ENCODE measurements around the gene TRIM24. TPM values are rescaled to one million over a fixed set of nuclear protein-coding genes. Genes with fewer than 3 reads are reported as not detected.

The TRIM24 gene
- total RNA-seq, 2 experiments from 2014 or later: 17.5 to 26.8 TPM

GRCh38 chr7:138564365-138564764 lies 104.3 kb downstream of the TRIM24 start:
- H3K9me3 ChIP-seq (ENCODE audit: low read length): peaks cover 18% of the 10 kb centered on the region; the same call in 1 of the 2 replicates
- H4K20me1 ChIP-seq (ENCODE audit: insufficient read depth, low read length): no peaks in the 10 kb centered on the region
- intact Hi-C loops (cut with micrococcal nuclease; ENCODE audit: unreplicated experiment): no loop called here
- no peak for DNase-seq (ENCODE audit: low spot score)
- no TSS peak for BruUV-seq (replicated peaks)
- CTCF ChIA-PET (ENCODE audit: unreplicated experiment): no interaction called here
- peaks cover 87% of the 10 kb centered on the region for H3K36me3 ChIP-seq (ENCODE audit: insufficient read depth, low read length)
- POLR2A ChIA-PET: no interaction called here
- H3K4me3 ChIP-seq (ENCODE audit: low read depth, low read length, poor library complexity, severe bottlenecking): no peak overlapping the region
- no peaks in the 10 kb centered on the region for H3K9me2 ChIP-seq (ENCODE audit: insufficient read depth, low read length)
- no peak overlapping the region for H3K4me2 ChIP-seq (ENCODE audit: low read length)
- H3K27ac ChIP-seq (ENCODE audit: low read depth, low read length, poor library complexity, severe bottlenecking): no peak overlapping the region
- no peaks in the 10 kb centered on the region for H3K79me2 ChIP-seq (ENCODE audit: insufficient read depth, low read depth, low read length)
- no peak overlapping the region for H2AFZ ChIP-seq (ENCODE audit: low read length)
- no peaks in the 10 kb centered on the region for H3K4me1 ChIP-seq (ENCODE audit: insufficient read depth, low read length, poor library complexity, severe bottlenecking)
- no peak for TF ChIP-seq CTCF (conservative IDR thresholded peaks at IDR 0.05; ENCODE audit: low read length)
- no peak for TF ChIP-seq EZH2phosphoT487 (IDR thresholded peaks at IDR 0.05; ENCODE audit: borderline replicate concordance, low read depth, low read length)

GRCh38 chr7:138565071-138565450 lies 105.0 kb downstream of the TRIM24 start:
- H3K9me3 ChIP-seq (ENCODE audit: low read length): peaks cover 18% of the 10 kb centered on the region; the same call in 1 of the 2 replicates
- DNase-seq (ENCODE audit: low spot score): no peak
- H3K4me2 ChIP-seq (ENCODE audit: low read length): no peak overlapping the region
- ChIA-PET POLR2A (no interaction called here), CTCF (ENCODE audit: unreplicated experiment) (no interaction called here)
- no peak overlapping the region for H2AFZ ChIP-seq (ENCODE audit: low read length)
- H3K9me2 ChIP-seq (ENCODE audit: insufficient read depth, low read length): no peaks in the 10 kb centered on the region
- H3K79me2 ChIP-seq (ENCODE audit: insufficient read depth, low read depth, low read length): no peaks in the 10 kb centered on the region
- H3K4me3 ChIP-seq (ENCODE audit: low read depth, low read length, poor library complexity, severe bottlenecking): no peak overlapping the region
- intact Hi-C loops (cut with micrococcal nuclease; ENCODE audit: unreplicated experiment): loop anchor here (5.0 kb wide), 1 partner anchor 103 kb away; the partner anchor contains the start of gene TRIM24
- BruUV-seq (replicated peaks): no TSS peak
- H3K4me1 ChIP-seq (ENCODE audit: insufficient read depth, low read length, poor library complexity, severe bottlenecking): no peaks in the 10 kb centered on the region
- TF ChIP-seq EZH2phosphoT487 (IDR thresholded peaks at IDR 0.05; ENCODE audit: borderline replicate concordance, low read depth, low read length) (no peak), CTCF (conservative IDR thresholded peaks at IDR 0.05; ENCODE audit: low read length) (no peak)
- H3K27ac ChIP-seq (ENCODE audit: low read depth, low read length, poor library complexity, severe bottlenecking): no peak overlapping the region
- H3K36me3 ChIP-seq (ENCODE audit: insufficient read depth, low read length): peaks cover 87% of the 10 kb centered on the region
- no peaks in the 10 kb centered on the region for H4K20me1 ChIP-seq (ENCODE audit: insufficient read depth, low read length)

GRCh38 chr7:138565451-138566114 lies 105.5 kb downstream of the TRIM24 start:
- intact Hi-C loops (cut with micrococcal nuclease; ENCODE audit: unreplicated experiment): loop anchor here (5.0 kb wide), 1 partner anchor 103 kb away; the partner anchor contains the start of gene TRIM24
- ChIA-PET CTCF (ENCODE audit: unreplicated experiment) (no interaction called here), POLR2A (no interaction called here)
- DNase-seq (ENCODE audit: low spot score): peak; percentile 29
- Histone ChIP-seq H4K20me1 (ENCODE audit: insufficient read depth, low read length) (no peaks in the 10 kb centered on the region), H2AFZ (ENCODE audit: low read length) (no peak overlapping the region), H3K9me3 (ENCODE audit: low read length) (peaks cover 18% of the 10 kb centered on the region; the same call in 1 of the 2 replicates), H3K4me3 (ENCODE audit: low read depth, low read length, poor library complexity, severe bottlenecking) (no peak overlapping the region), H3K4me1 (ENCODE audit: insufficient read depth, low read length, poor library complexity, severe bottlenecking) (no peaks in the 10 kb centered on the region), H3K9me2 (ENCODE audit: insufficient read depth, low read length) (no peaks in the 10 kb centered on the region), H3K79me2 (ENCODE audit: insufficient read depth, low read depth, low read length) (no peaks in the 10 kb centered on the region), H3K36me3 (ENCODE audit: insufficient read depth, low read length) (peaks cover 91% of the 10 kb centered on the region), H3K4me2 (ENCODE audit: low read length) (no peak overlapping the region), H3K27ac (ENCODE audit: low read depth, low read length, poor library complexity, severe bottlenecking) (no peak overlapping the region)
- TF ChIP-seq EZH2phosphoT487 (IDR thresholded peaks at IDR 0.05; ENCODE audit: borderline replicate concordance, low read depth, low read length) (no peak), CTCF (conservative IDR thresholded peaks at IDR 0.05; ENCODE audit: low read length) (no peak)
- BruUV-seq (replicated peaks): no TSS peak
